Progenitor cell of endocrine pancreas (in vitro differentiated cells): ENCODE data around the gene C20orf144. TPM values are rescaled to one million over a fixed set of nuclear protein-coding genes. Genes with fewer than 3 reads are reported as not detected.

Source experiments
- DNase-seq: peaks from one replicate; pipeline ENCODE4 v3.0.0; 2021; ENCODE audit warnings: low spot score; ENCODE audit not compliant: unreplicated experiment
- H3K27ac Mint-ChIP-seq: 2 replicates; pipeline ENCODE4 v1.8.0; 2021; ENCODE audit warnings: mild to moderate bottlenecking, moderate library complexity, mixed read lengths
- H3K27me3 Mint-ChIP-seq: 2 replicates; pipeline ENCODE4 v1.8.0; 2021; ENCODE audit warnings: mixed read lengths
- H3K36me3 Mint-ChIP-seq: 2 replicates; pipeline ENCODE4 v1.8.0; 2022; ENCODE audit warnings: mixed read lengths; ENCODE audit not compliant: insufficient read depth
- H3K4me1 Mint-ChIP-seq: 2 replicates; pipeline ENCODE4 v1.8.0; 2021; ENCODE audit warnings: low read depth, mixed read lengths
- H3K4me3 Mint-ChIP-seq: 2 replicates; pipeline ENCODE4 v1.8.0; 2021; ENCODE audit warnings: low read depth, mild to moderate bottlenecking, moderate library complexity, mixed read lengths
- H3K9me3 Mint-ChIP-seq: 2 replicates; pipeline ENCODE4 v1.8.0; 2021; ENCODE audit warnings: low read depth, mixed read lengths
- CTCF ChIP-seq: fragments of 200-600 bp; sonication (generic); IDR thresholded peaks from one replicate; pipeline ENCODE4 v1.5.0; 2021; ENCODE audit warnings: antibody characterized with exemption, mild to moderate bottlenecking; ENCODE audit not compliant: unreplicated experiment
- total RNA-seq: library from RNA; stranded (reverse); gene quantifications from 2 replicates; pipeline ENCODE4 v1.2.1, GENCODE V29; 2021

Gene C20orf144
- total RNA-seq, 1 donor from 2014 or later = not detected

- no peak for TF ChIP-seq CTCF
- Mint-ChIP-seq H3K9me3 (no peaks in the 10 kb centered on the region), H3K27ac (no peak overlapping the region), H3K36me3 (peaks cover 28% of the 10 kb centered on the region), H3K27me3 (no peaks in the 10 kb centered on the region), H3K4me1 (no peaks in the 10 kb centered on the region), H3K4me3 (no peak overlapping the region)
- no peak for DNase-seq
Measured at GRCh38 chr20:33636776-33637175, 25.4 kb upstream of the C20orf144 start.

GRCh38 chr20:33640287-33640686, 21.8 kb upstream of the C20orf144 start:
- DNase-seq = no peak
- H3K36me3 Mint-ChIP-seq = peaks cover 36% of the 10 kb centered on the region
- H3K27me3 Mint-ChIP-seq = no peaks in the 10 kb centered on the region
- H3K9me3 Mint-ChIP-seq = no peaks in the 10 kb centered on the region
- H3K27ac Mint-ChIP-seq = no peak overlapping the region
- TF ChIP-seq CTCF = no peak
- no peaks in the 10 kb centered on the region for H3K4me1 Mint-ChIP-seq
- H3K4me3 Mint-ChIP-seq = no peak overlapping the region

- Mint-ChIP-seq H3K4me1 (peaks cover 8% of the 10 kb centered on the region), H3K4me3 (no peak overlapping the region), H3K36me3 (peaks cover 35% of the 10 kb centered on the region), H3K9me3 (no peaks in the 10 kb centered on the region), H3K27ac (no peak overlapping the region), H3K27me3 (no peaks in the 10 kb centered on the region)
- no peak for DNase-seq
- TF ChIP-seq CTCF = no peak
Measured at GRCh38 chr20:33644313-33645071, 17.6 kb upstream of the C20orf144 start.

- H3K9me3 Mint-ChIP-seq = no peaks in the 10 kb centered on the region
- no peak overlapping the region for H3K4me3 Mint-ChIP-seq
- TF ChIP-seq CTCF = no peak
- H3K27me3 Mint-ChIP-seq = no peaks in the 10 kb centered on the region
- H3K4me1 Mint-ChIP-seq = peaks cover 13% of the 10 kb centered on the region
- no peak overlapping the region for H3K27ac Mint-ChIP-seq
- H3K36me3 Mint-ChIP-seq = peaks cover 32% of the 10 kb centered on the region
- DNase-seq = no peak
Measured at GRCh38 chr20:33645072-33645358, 17.1 kb upstream of the C20orf144 start.

- peak overlapping the region; percentile 42 for H3K27ac Mint-ChIP-seq
Measured at GRCh38 chr20:33645396-33645795, 16.7 kb upstream of the C20orf144 start.

More at GRCh38 chr20:33645396-33645795, 16.7 kb upstream of the C20orf144 start:
- no peaks in the 10 kb centered on the region for H3K9me3 Mint-ChIP-seq
- H3K36me3 Mint-ChIP-seq = peaks cover 29% of the 10 kb centered on the region
- no peak for DNase-seq
- no peak for TF ChIP-seq CTCF
- no peak overlapping the region for H3K4me3 Mint-ChIP-seq
- no peaks in the 10 kb centered on the region for H3K27me3 Mint-ChIP-seq
- peaks cover 13% of the 10 kb centered on the region for H3K4me1 Mint-ChIP-seq
